Measurements from ENCODE around the gene CNEP1R1. TPM values are rescaled to one million over a fixed set of nuclear protein-coding genes. Genes with fewer than 3 reads are reported as not detected.

The CNEP1R1 gene
- total and polyA plus RNA-seq, 10 of the 15 experiments (the other 5 are each of a cell fraction or from before 2014, with no cell fraction given), result 11.5 to 29.2 (median 15.6) TPM

DNA sequence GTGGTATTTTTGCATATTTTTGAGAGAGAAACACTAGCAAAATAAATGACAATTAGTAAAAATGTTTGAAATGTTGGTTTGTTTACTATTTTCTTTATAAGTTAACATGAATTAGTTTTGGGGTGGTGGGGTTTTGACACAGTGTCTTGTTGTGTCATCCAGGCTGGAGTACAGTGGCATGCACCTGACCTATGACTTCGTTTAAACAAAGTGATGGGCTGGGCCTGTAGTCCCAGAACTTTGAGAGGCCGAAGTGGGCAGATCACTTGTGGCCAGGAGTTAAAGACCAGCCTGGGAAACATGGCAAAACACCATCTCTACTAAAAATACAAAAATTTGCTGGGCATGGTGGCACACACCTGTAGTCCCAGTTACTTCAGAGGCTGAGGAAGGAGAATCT is 22.8 kb downstream of the CNEP1R1 start:
- CTCF ChIA-PET, result no interaction called here
- H3K27ac ChIP-seq (ENCODE audit: control insufficient read depth, insufficient read depth), result no peak overlapping the region
- TF ChIP-seq RAD21 (IDR thresholded peaks at IDR 0.05; ENCODE audit: insufficient read depth, low read depth, low read length) (no peak), MYB (IDR thresholded peaks at IDR 0.05; ENCODE audit: borderline replicate concordance, low read depth, low read length) (no peak)
- H2AFZ ChIP-seq (ENCODE audit: control insufficient read depth, low read depth, low read length), result no peak overlapping the region
- no peak overlapping the region for H3K4me2 ChIP-seq (ENCODE audit: control insufficient read depth, insufficient read depth)
- RAD21 ChIA-PET (ENCODE audit: unreplicated experiment), result no interaction called here
- SMC1A ChIA-PET (ENCODE audit: uncharacterized antibody, unreplicated experiment), result no interaction called here
- H3K9ac ChIP-seq (ENCODE audit: control insufficient read depth, insufficient read depth, low read length), result no peak overlapping the region
- no peak for ATAC-seq
- H3K27me3 ChIP-seq (replicated peaks in 1 of 2; ENCODE audit: control insufficient read depth in 2 of 2, insufficient read depth in 2 of 2, low read length in 1 of 2), result no peaks in the 10 kb centered on the region
- H3K79me2 ChIP-seq (ENCODE audit: control insufficient read depth, insufficient read depth, low read length), result no peaks in the 10 kb centered on the region
- in situ Hi-C loops (cut with MboI), result no loop called here
- intact Hi-C loops (cut with micrococcal nuclease; ENCODE audit: unreplicated experiment), result no loop called here
- POLR2A ChIA-PET, result no interaction called here
- no peaks in the 10 kb centered on the region for H3K9me3 ChIP-seq (replicated peaks; ENCODE audit: control insufficient read depth, insufficient read depth, low read length)
- no peak for DNase-seq (ENCODE audit: low read depth, low spot score)
- no peak for FAIRE-seq
- H3K4me1 ChIP-seq (ENCODE audit: control insufficient read depth, insufficient read depth, low read length), result no peaks in the 10 kb centered on the region
- no peaks in the 10 kb centered on the region for H3K36me3 ChIP-seq (ENCODE audit: control insufficient read depth in 2 of 2, insufficient read depth in 2 of 2, low read length in 1 of 2)
- BruUV-seq (replicated peaks), result no TSS peak
- no peak overlapping the region for H3K4me3 ChIP-seq
- 16% methylated on average over 2 of the region's 2 CpGs for WGBS (ENCODE audit: insufficient coverage, insufficient replicate concordance, low lambda C conversion rate, missing lambda C conversion rate)
- no peaks in the 10 kb centered on the region for H4K20me1 ChIP-seq (ENCODE audit: control insufficient read depth, insufficient read depth)

DNA sequence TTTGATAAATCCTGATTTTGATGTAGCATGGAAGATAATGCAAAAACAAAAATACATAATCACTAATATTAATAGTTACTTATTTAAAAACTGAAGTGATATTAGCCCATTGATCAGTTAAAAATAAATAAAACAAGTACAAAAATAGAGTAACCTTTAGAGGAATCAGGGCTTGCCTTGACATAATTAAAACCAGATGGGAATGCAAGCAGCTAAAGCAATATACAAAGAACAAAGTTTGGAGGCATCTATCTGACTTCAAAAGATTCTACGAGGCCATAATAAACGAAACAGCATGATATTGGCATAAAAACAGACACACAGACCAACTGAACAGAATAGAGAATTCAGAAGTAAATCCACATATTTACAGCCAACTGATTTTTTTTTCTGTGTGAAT is 25.8 kb downstream of the CNEP1R1 start:
- ChIA-PET POLR2A (no interaction called here), CTCF (no interaction called here)
- peaks cover 1% of the 10 kb centered on the region; the same call in 1 of the 3 replicates for H3K9me3 ChIP-seq (replicated peaks; ENCODE audit: control insufficient read depth, insufficient read depth, low read length)
- TF ChIP-seq, protein P1, sequence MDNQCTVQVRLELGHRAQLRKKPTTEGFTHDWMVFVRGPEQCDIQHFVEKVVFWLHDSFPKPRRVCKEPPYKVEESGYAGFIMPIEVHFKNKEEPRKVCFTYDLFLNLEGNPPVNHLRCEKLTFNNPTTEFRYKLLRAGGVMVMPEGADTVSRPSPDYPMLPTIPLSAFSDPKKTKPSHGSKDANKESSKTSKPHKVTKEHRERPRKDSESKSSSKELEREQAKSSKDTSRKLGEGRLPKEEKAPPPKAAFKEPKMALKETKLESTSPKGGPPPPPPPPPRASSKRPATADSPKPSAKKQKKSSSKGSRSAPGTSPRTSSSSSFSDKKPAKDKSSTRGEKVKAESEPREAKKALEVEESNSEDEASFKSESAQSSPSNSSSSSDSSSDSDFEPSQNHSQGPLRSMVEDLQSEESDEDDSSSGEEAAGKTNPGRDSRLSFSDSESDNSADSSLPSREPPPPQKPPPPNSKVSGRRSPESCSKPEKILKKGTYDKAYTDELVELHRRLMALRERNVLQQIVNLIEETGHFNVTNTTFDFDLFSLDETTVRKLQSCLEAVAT (IDR thresholded peaks at IDR 0.05), result no peak
- TF ChIP-seq YY1 (IDR thresholded peaks at IDR 0.05; ENCODE audit: low read depth, low read length) (no peak), IKZF1 (conservative IDR thresholded peaks at IDR 0.05) (no peak), RB1 (IDR thresholded peaks at IDR 0.05; ENCODE audit: borderline replicate concordance) (no peak), NBN (IDR thresholded peaks at IDR 0.05) (no peak), YBX1 (IDR thresholded peaks at IDR 0.05) (no peak), POLR2A (IDR thresholded peaks at IDR 0.05; ENCODE audit: low read depth, low read length) (no peak), MTA2 (IDR thresholded peaks at IDR 0.05; ENCODE audit: low read depth) (no peak), SRF (IDR thresholded peaks at IDR 0.05; ENCODE audit: low read depth in 2 of 2, low read length in 2 of 2) (no peak), NFIC (IDR thresholded peaks at IDR 0.05; ENCODE audit: low read depth, low read length) (no peak), STAT1 (conservative IDR thresholded peaks at IDR 0.05) (no peak), TARDBP (IDR thresholded peaks at IDR 0.05; ENCODE audit: borderline replicate concordance) (no peak)
- TF ChIP-seq, protein P2, sequence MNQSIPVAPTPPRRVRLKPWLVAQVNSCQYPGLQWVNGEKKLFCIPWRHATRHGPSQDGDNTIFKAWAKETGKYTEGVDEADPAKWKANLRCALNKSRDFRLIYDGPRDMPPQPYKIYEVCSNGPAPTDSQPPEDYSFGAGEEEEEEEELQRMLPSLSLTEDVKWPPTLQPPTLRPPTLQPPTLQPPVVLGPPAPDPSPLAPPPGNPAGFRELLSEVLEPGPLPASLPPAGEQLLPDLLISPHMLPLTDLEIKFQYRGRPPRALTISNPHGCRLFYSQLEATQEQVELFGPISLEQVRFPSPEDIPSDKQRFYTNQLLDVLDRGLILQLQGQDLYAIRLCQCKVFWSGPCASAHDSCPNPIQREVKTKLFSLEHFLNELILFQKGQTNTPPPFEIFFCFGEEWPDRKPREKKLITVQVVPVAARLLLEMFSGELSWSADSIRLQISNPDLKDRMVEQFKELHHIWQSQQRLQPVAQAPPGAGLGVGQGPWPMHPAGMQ (IDR thresholded peaks at IDR 0.05; ENCODE audit: borderline replicate concordance), result no peak
- TF ChIP-seq, protein P3, sequence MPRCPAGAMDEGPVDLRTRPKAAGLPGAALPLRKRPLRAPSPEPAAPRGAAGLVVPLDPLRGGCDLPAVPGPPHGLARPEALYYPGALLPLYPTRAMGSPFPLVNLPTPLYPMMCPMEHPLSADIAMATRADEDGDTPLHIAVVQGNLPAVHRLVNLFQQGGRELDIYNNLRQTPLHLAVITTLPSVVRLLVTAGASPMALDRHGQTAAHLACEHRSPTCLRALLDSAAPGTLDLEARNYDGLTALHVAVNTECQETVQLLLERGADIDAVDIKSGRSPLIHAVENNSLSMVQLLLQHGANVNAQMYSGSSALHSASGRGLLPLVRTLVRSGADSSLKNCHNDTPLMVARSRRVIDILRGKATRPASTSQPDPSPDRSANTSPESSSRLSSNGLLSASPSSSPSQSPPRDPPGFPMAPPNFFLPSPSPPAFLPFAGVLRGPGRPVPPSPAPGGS (IDR thresholded peaks at IDR 0.05; ENCODE audit: borderline replicate concordance, insufficient read depth, low read depth, low read length, poor library complexity, severe bottlenecking), result no peak

More for the DNA sequence above, 25.8 kb downstream of the CNEP1R1 start:
- H3K4me3 ChIP-seq, result no peak overlapping the region
- no peaks in the 10 kb centered on the region for H4K20me1 ChIP-seq (ENCODE audit: control insufficient read depth, insufficient read depth)
- ChIA-PET RAD21 (ENCODE audit: unreplicated experiment) (no interaction called here), SMC1A (ENCODE audit: uncharacterized antibody, unreplicated experiment) (no interaction called here)
- H3K36me3 ChIP-seq (ENCODE audit: control insufficient read depth in 2 of 2, insufficient read depth in 2 of 2, low read length in 1 of 2), result no peaks in the 10 kb centered on the region
- H3K9ac ChIP-seq (ENCODE audit: control insufficient read depth, insufficient read depth, low read length), result no peak overlapping the region
- FAIRE-seq (no peak), DNase-seq (ENCODE audit: low read depth, low spot score) (no peak), ATAC-seq (no peak)
- BruUV-seq (replicated peaks), result no TSS peak
- WGBS (ENCODE audit: insufficient coverage, insufficient replicate concordance, low lambda C conversion rate, missing lambda C conversion rate), result 43% methylated on average over 2 of the region's 2 CpGs
- H3K79me2 ChIP-seq (ENCODE audit: control insufficient read depth, insufficient read depth, low read length), result no peaks in the 10 kb centered on the region
- H2AFZ ChIP-seq (ENCODE audit: control insufficient read depth, low read depth, low read length), result no peak overlapping the region
- no peak overlapping the region for H3K4me2 ChIP-seq (ENCODE audit: control insufficient read depth, insufficient read depth)
- H3K27me3 ChIP-seq (replicated peaks in 1 of 2; ENCODE audit: control insufficient read depth in 2 of 2, insufficient read depth in 2 of 2, low read length in 1 of 2), result no peaks in the 10 kb centered on the region
- intact Hi-C loops (cut with micrococcal nuclease; ENCODE audit: unreplicated experiment), result no loop called here
- in situ Hi-C loops (cut with MboI), result no loop called here
- H3K4me1 ChIP-seq (ENCODE audit: control insufficient read depth, insufficient read depth, low read length), result no peaks in the 10 kb centered on the region
- no peak overlapping the region for H3K27ac ChIP-seq (ENCODE audit: control insufficient read depth, insufficient read depth)
